22Rv1 (cell line): ENCODE results near the gene GNB1L.

Experiments
- H3K27ac ChIP-seq: fragments of 450-650 bp; 2 replicates; pipeline ENCODE4 v1.5.1; 2017
- CTCF ChIP-seq: fragments of 450-650 bp; IDR thresholded peaks from 2 replicates; pipeline ENCODE4 v1.5.1; 2017; ENCODE audit warnings: mild to moderate bottlenecking
- ZFX ChIP-seq: fragments of 450-650 bp; IDR thresholded peaks from 2 replicates; pipeline ENCODE4 v1.6.1; 2017; ENCODE audit warnings: antibody characterized with exemption, borderline replicate concordance

Gene GNB1L

DNA sequence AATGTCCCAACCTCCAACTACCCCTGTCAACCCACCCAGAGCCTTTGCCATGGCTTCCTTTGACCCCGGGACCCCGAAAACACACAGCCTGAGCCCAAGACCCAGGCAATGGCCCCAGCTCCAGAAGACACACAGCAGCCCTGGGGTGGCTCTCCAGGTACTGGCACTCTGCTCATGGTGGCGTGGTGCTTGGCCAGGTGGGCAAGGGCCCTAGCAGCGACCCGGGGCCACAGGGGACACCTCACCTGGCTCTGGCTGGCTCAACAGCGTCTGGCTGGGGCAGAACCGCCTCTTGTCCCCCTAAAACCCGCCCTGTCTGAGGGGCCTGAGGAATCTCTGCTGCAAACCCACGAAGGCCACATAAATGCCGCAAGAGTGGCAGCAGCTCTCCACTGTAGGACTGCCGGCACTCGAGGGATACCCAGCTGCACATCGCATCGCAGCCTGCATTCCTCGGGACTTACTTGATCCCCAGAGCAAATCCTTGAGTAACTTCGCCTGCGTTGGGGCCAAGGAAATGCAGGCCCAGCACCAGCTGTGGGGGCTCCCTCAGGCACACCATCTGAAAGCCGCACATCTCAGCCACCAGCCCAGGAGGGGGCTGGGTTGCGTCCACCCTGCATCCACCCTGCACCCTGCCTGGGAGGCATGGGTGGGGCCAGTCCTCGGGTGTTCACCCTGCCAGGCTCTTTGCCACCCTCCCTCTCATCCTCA, 23.1 kb upstream of the GNB1L start:
- TF ChIP-seq ZFX: no peak
- no peak for TF ChIP-seq CTCF
- H3K27ac ChIP-seq: no peak overlapping the region

DNA sequence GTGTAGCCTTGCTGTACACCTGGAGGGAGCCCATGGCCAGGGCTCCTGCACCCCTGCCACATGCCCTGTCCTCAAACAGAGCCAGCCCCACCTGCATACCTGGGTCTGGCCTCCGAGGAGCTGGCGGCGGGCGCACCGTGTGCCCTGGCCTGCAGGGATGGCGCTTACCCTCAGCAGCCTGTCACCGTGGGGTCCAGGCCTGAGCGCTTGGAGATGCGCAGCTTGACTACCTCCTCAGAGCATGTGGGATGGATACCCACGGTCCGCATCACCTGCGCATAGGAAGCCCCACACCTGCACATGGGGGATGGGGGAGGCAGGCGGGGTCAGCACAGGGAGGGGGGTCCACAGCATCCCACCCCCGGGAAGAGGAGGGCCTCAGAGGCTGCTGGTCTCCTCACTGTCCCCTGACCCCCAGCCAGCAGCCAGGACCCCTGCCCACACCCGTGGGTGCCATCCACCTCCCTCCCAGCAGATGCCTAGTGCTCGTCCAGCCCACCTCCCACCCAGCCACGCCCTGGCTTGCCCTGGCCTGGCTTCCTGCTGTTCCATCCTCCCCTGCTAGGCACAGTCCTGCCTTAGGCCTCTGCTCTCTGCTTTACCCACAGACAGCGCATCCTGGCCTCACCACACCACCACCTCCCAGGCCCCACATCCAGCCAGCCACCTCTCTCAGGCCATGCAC, 22.4 kb upstream of the GNB1L start:
- TF ChIP-seq CTCF: no peak
- H3K27ac ChIP-seq: no peak overlapping the region

DNA sequence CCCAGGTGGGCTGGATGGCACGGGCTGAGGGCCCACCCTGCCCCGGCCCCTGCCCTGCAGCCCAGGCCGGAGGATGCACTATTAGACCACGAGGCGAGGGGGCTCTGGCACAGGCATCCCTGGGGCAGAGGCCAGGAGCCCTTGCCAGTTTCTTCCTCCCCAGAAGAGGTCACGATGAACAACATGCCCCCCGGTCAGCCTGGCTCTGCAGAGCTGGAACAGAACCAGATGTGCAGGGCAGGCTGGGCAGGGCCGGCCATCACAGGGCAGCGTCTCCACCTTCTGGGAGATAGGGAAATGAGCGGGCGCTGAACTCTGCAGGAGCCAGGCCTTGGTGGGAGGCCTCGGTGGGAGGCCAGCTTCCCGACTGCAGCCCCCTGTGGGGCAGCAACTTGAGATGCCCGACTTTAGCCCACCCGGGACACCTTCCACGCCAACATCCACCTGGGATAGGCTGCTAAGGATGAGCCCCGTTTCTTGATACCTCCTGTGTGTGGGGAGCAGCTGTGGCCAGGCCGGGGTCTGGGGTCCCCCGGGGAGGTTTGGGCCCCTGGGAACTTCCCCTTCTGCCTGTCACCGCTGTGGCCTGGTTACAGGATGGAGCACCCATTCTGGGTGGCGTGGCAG, 21.8 kb upstream of the GNB1L start:
- TF ChIP-seq ZFX: no peak
- TF ChIP-seq CTCF: no peak
- no peak overlapping the region for H3K27ac ChIP-seq

- no peak overlapping the region for H3K27ac ChIP-seq
- TF ChIP-seq ZFX (no peak), CTCF (no peak)
Measured at GRCh38 chr22:19875531-19876313, 21.0 kb upstream of the GNB1L start.

- no peak for TF ChIP-seq ZFX
- no peak for TF ChIP-seq CTCF
Measured at GRCh38 chr22:19875061-19875530, 20.4 kb upstream of the GNB1L start.

DNA sequence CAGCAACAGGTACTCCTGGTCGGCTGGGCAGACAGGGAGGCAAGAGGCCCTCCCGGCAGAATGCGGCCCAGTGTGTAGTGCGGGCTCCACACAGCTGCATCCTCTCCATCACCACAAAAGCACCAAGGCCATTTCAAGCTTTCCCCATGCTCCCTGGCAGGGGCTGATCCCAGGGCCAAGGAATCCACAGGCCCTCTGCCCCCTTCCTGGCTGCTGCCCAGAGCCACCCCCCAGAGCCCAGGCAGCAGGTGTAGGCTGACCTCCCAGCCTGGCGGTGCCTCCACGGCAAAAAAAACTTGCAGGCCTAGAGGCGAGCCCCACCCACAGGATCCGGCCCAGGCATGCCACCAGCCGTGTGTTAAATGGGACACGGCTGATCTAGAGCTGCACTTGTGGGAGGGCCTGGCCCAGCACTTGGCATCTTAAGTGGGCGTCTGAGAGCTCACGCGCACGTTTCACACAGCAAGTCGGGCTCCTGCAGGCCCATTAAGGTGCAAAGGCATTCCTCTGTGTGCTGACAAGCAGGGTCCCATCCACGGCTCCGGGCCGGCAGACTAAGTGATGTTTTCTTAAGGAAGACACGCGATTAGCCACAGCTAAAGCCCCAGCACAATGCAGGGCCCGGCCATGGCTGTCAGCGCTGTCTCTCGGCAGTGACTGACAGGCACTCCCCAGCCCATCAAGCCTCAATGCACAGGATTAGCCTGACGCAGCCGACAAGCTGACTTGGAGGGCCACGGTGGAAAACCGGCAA, 19.8 kb upstream of the GNB1L start:
- no peak for TF ChIP-seq CTCF
- no peak for TF ChIP-seq ZFX
- 0 out of 2 replicates have a peak overlapping the region, but pooled peaks have one; percentile 12 for H3K27ac ChIP-seq

More at GRCh38 chr22:19875061-19875530, 20.4 kb upstream of the GNB1L start:
- 0 out of 2 replicates have a peak overlapping the region, but pooled peaks have one; percentile 12 for H3K27ac ChIP-seq
